GM12873 (cell line): Measurements from ENCODE around the gene VTI1A.

ENCODE experiments used
- TF ChIP-seq, protein P1 (sequence below): IDR thresholded peaks from 2 replicates; pipeline ENCODE4 v1.5.1; 2012; ENCODE audit warnings: low read depth, mild to moderate bottlenecking, moderate library complexity, low read length, control low read depth; ENCODE audit not compliant: insufficient read depth; ENCODE audit errors: missing control alignments

The VTI1A gene

DNA sequence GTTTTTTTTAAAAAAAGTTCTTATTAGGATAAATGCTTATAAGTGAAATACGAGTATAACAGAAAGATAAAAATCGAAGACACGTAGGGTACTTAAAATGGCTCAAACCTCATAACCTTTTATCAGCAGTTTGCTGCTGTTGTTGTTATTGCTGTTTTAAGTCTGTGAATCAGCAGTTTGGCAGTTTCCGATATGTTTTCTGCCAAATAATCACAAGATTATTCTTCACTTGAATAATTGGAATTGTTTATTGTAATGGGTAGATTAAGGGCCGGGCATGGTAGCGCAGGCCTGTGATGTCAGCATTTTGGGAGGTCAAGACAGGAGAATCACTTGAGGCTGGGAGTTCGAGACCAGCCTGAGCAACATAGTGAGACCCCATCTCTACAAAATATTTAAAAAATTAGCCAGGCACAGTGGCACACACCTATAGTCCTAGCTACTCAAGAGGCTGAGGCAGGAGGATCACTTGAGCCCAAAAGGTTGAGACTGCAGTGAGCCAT, 177.6 kb downstream of the VTI1A start:
- TF ChIP-seq, protein P1, sequence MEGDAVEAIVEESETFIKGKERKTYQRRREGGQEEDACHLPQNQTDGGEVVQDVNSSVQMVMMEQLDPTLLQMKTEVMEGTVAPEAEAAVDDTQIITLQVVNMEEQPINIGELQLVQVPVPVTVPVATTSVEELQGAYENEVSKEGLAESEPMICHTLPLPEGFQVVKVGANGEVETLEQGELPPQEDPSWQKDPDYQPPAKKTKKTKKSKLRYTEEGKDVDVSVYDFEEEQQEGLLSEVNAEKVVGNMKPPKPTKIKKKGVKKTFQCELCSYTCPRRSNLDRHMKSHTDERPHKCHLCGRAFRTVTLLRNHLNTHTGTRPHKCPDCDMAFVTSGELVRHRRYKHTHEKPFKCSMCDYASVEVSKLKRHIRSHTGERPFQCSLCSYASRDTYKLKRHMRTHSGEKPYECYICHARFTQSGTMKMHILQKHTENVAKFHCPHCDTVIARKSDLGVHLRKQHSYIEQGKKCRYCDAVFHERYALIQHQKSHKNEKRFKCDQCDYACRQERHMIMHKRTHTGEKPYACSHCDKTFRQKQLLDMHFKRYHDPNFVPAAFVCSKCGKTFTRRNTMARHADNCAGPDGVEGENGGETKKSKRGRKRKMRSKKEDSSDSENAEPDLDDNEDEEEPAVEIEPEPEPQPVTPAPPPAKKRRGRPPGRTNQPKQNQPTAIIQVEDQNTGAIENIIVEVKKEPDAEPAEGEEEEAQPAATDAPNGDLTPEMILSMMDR = no peak

DNA sequence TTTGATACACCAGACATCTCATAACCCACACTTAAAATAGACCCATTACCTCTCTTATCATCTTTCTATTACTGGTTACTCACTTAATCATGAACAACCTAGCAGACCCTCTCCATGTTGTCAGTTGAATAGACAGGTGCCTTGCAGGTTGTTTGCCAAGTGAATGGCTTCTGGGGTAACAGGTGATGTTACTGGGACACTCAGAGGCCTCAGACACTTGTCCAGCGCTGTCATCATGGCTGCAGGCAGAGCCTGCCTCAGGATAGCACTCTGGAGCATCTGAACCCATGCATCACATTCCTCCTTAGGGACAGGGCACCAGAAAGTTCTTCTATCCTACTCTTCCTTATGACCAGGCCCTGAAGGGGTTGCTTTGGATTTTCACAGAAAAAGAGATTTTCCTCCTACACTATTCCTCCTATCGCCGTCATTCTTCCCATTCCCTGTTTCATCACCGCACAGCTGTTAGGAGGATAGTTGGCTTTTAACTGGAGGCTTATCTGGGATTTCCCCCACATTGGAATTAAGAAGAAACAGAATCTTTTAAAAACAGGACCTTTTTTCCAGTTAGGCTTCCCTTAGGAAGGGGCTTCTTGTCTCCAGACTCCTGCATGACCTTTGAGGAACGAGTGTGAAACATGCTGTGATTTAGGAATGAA, 182.1 kb downstream of the VTI1A start:
- TF ChIP-seq, protein P1 = no peak

DNA sequence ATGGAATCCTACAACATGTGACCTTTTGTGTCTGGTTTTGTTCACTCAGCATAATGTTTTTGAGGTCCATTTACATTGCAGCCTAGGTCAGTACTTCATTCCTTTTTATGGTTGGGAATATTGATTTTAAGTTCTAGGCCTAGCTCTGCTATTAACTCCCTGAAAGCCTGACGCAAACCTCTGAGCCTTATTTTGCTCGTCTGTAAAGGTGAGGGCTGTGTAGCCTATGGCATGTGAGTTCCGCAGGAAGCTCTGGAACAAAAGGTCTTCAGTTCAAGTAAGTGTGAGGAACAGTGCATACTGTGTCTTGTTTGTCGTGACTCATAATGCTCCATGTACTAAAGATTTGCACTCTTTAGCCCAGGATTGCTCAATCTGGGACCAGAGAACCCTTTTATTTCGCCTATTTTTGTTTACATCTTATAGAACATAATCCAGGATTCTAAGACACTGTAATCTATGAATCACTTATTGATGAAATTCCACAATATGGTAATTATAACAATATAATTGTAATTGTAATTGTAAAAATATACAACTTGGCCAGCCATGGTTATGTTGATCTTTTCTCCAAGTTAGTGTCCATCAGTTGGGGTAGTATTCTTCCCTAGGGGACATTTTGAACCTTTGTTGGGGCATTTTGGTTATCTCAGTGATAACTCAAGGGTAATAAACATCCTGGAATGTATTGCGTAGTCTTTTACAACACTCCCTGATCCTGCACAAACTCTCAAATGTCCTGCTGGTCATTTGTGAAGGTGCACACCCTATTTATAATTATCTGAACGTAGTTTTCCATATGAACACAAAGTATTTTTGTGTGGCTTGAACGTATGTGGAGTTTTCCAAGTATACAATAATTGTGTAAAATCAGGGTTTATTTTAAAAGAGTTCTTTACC, 184.7 kb downstream of the VTI1A start:
- TF ChIP-seq, protein P1 = no peak

DNA sequence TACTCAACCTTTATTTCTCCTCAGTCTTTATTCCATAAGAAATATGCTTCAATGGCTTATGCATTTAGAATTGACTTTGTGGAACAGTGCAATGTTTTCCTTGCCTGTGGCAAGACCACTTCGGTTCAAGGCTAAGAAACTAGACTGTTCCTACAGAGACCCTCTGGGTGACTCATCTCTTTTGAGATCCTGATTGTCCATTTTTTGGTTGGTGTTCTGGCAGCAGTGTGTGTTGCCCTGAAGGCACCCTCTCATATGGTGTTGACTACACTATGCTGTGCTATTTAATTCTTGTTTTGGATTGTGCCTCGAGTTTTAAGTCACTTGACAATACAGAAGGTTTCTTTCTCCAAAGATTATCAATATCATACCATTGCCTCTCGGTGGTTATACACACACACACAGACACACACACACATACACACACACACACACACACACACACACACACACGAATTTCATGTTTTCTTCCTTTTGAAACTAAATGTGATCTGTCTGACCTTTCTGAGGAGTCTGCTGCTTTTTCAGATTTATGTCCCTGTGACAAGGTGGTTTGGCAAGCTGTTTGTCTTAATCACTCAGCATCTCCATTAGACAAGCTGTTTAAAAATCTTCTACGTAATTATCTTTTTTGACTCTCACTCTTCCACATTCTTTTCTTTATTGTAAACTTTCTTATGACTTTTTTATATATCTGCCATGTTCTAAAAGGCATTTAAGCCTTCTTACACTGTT, 187.2 kb downstream of the VTI1A start:
- TF ChIP-seq, protein P1 = no peak

DNA sequence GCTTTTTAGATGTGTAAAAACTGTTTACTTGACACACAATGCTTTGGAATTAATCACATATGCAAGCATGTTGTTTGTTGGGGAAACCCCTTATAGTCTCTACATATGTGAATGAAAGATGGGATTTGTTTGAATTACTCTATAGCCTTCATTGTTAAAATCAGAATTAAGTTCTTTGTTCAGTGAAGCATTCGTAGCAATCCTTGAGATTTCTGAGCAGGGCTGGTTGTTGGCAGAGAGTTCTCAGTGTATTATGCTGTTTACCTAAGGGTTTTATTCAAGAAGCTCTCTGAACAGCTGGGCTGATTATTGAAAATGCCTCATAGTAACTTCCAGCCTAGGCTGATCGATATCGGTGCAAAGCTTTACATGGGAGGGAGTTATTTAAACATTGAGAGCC, 190.9 kb downstream of the VTI1A start:
- TF ChIP-seq, protein P1 = no peak

DNA sequence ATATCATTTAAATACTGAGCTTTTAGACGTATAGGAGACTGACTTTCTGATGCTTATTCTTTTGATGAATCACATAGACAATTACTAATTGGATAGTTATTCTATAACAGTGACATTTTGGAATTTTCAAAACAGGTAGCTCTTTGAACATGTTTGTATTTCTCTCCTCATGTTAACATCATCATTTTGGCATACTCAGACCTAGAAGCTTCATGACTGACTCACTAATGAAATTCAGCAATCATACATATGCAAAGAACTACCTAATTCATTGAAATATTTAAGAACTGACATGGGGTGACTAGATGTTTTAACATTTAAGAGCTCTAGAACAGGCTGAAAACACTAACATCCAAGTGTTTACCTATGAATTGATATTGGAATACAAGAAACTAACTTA, 192.3 kb downstream of the VTI1A start:
- TF ChIP-seq, protein P1 = no peak

DNA sequence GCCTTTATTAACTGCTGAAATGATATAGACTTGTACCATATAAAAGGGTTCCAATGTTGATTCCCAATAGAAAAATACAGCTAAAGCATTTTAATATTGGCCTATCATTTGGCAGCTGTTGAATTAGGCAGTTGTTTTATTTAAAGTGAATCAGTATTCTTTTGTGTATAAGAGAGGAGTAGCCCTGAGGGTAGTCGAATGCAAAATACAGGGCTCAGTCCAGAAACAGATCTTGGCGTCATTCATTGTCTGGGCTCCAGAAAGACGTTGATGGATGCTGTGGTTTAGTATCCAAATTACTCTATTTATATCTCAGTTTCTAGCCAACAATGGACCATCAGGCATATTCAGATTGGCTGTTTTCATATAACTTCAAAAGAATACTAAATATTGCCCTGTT, 193.6 kb downstream of the VTI1A start:
- TF ChIP-seq, protein P1 = no peak
